Progenitor cell of endocrine pancreas (in vitro differentiated cells): ENCODE data around the gene NAV2. TPM values are rescaled to one million over a fixed set of nuclear protein-coding genes. Genes with fewer than 3 reads are reported as not detected.

Experiments used
- DNase-seq: peaks from one replicate; pipeline ENCODE4 v3.0.0; 2021; ENCODE audit warnings: low spot score; ENCODE audit not compliant: unreplicated experiment
- H3K27ac Mint-ChIP-seq: 2 replicates; pipeline ENCODE4 v1.8.0; 2021; ENCODE audit warnings: mild to moderate bottlenecking, moderate library complexity, mixed read lengths
- H3K27me3 Mint-ChIP-seq: 2 replicates; pipeline ENCODE4 v1.8.0; 2021; ENCODE audit warnings: mixed read lengths
- H3K36me3 Mint-ChIP-seq: 2 replicates; pipeline ENCODE4 v1.8.0; 2022; ENCODE audit warnings: mixed read lengths; ENCODE audit not compliant: insufficient read depth
- H3K4me1 Mint-ChIP-seq: 2 replicates; pipeline ENCODE4 v1.8.0; 2021; ENCODE audit warnings: low read depth, mixed read lengths
- H3K4me3 Mint-ChIP-seq: 2 replicates; pipeline ENCODE4 v1.8.0; 2021; ENCODE audit warnings: low read depth, mild to moderate bottlenecking, moderate library complexity, mixed read lengths
- H3K9me3 Mint-ChIP-seq: 2 replicates; pipeline ENCODE4 v1.8.0; 2021; ENCODE audit warnings: low read depth, mixed read lengths
- CTCF ChIP-seq: fragments of 200-600 bp; sonication (generic); IDR thresholded peaks from one replicate; pipeline ENCODE4 v1.5.0; 2021; ENCODE audit warnings: antibody characterized with exemption, mild to moderate bottlenecking; ENCODE audit not compliant: unreplicated experiment
- total RNA-seq: library from RNA; stranded (reverse); gene quantifications from 2 replicates; pipeline ENCODE4 v1.2.1, GENCODE V29; 2021

NAV2 gene
- total RNA-seq, 1 donor from 2014 or later, result 88.3 TPM

- Mint-ChIP-seq H3K9me3 (no peaks in the 10 kb centered on the region), H3K4me1 (peaks cover 4% of the 10 kb centered on the region), H3K27ac (no peak overlapping the region), H3K27me3 (peaks cover 11% of the 10 kb centered on the region), H3K4me3 (no peak overlapping the region), H3K36me3 (no peaks in the 10 kb centered on the region)
- DNase-seq, result no peak
- TF ChIP-seq CTCF, result no peak
Observed at GRCh38 chr11:19670030-19670791, 42.4 kb upstream of the NAV2 start.

GRCh38 chr11:19672586-19673206 is 39.9 kb upstream of the NAV2 start:
- TF ChIP-seq CTCF, result no peak
- H3K36me3 Mint-ChIP-seq, result no peaks in the 10 kb centered on the region
- H3K9me3 Mint-ChIP-seq, result no peaks in the 10 kb centered on the region
- H3K27me3 Mint-ChIP-seq, result peaks cover 12% of the 10 kb centered on the region
- no peak for DNase-seq
- peaks cover 4% of the 10 kb centered on the region for H3K4me1 Mint-ChIP-seq
- H3K4me3 Mint-ChIP-seq, result no peak overlapping the region
- no peak overlapping the region for H3K27ac Mint-ChIP-seq

- Mint-ChIP-seq H3K4me3 (no peak overlapping the region), H3K36me3 (no peaks in the 10 kb centered on the region), H3K4me1 (peaks cover 4% of the 10 kb centered on the region), H3K27ac (peak overlapping the region; percentile 3), H3K27me3 (peaks cover 12% of the 10 kb centered on the region), H3K9me3 (no peaks in the 10 kb centered on the region)
- DNase-seq, result no peak
- no peak for TF ChIP-seq CTCF
Observed at GRCh38 chr11:19673924-19674729, 38.5 kb upstream of the NAV2 start.

GRCh38 chr11:19674836-19675235 is 37.8 kb upstream of the NAV2 start:
- H3K27ac Mint-ChIP-seq, result peak overlapping the region; percentile 3
- no peak overlapping the region for H3K4me3 Mint-ChIP-seq
- DNase-seq, result no peak
- TF ChIP-seq CTCF, result no peak
- no peaks in the 10 kb centered on the region for H3K9me3 Mint-ChIP-seq
- no peaks in the 10 kb centered on the region for H3K36me3 Mint-ChIP-seq
- H3K4me1 Mint-ChIP-seq, result peaks cover 4% of the 10 kb centered on the region
- peaks cover 16% of the 10 kb centered on the region for H3K27me3 Mint-ChIP-seq

GRCh38 chr11:19675397-19675796 is 37.2 kb upstream of the NAV2 start:
- Mint-ChIP-seq H3K4me1 (peaks cover 4% of the 10 kb centered on the region), H3K36me3 (no peaks in the 10 kb centered on the region), H3K4me3 (no peak overlapping the region), H3K27ac (no peak overlapping the region), H3K27me3 (peaks cover 15% of the 10 kb centered on the region), H3K9me3 (no peaks in the 10 kb centered on the region)
- TF ChIP-seq CTCF, result no peak
- no peak for DNase-seq
